Psoas muscle (tissue), 8 donors: Measurements from ENCODE around the gene RNF123. TPM values are rescaled to one million over a fixed set of nuclear protein-coding genes. Genes with fewer than 3 reads are reported as not detected.

Source experiments
- ATAC-seq, 4 donors: fragments of 200-7000 bp; cut with Tn5 transposase; one replicate each; pipeline ENCODE4 v1.9.1; 2020; ENCODE audit warnings: moderate library complexity in 3 of 4, mild to moderate bottlenecking in 2 of 4
- DNase-seq, 2 donors: peaks; one replicate each; pipeline ENCODE4 v3.0.0-alpha.2; 2020
- H3K27ac ChIP-seq: fragments of 200-600 bp; one replicate; pipeline ENCODE4 v1.8.0; 2022
- H3K27me3 ChIP-seq, 3 donors: fragments of 200-600 bp in 1 of 3; one replicate each; pipeline versions ENCODE4 v1.6.1 to v1.8.0; 2013 to 2022; ENCODE audit warnings: low read length in 2 of 3, mild to moderate bottlenecking in 2 of 3, moderate library complexity in 1 of 3; ENCODE audit not compliant: insufficient read depth in 3 of 3
- H3K36me3 ChIP-seq, 2 donors: fragments of 200-600 bp in 1 of 2; one replicate each; pipeline versions ENCODE4 v1.6.1 to v1.8.0; 2013 to 2022; ENCODE audit warnings: low read depth in 1 of 2, mild to moderate bottlenecking in 1 of 2, moderate library complexity in 1 of 2; ENCODE audit not compliant: insufficient read depth in 1 of 2
- H3K4me1 ChIP-seq: fragments of 200-600 bp; one replicate; pipeline ENCODE4 v1.8.0; 2022
- H3K4me3 ChIP-seq: fragments of 200-600 bp; one replicate; pipeline ENCODE4 v1.8.0; 2022; ENCODE audit warnings: mild to moderate bottlenecking
- H3K9me3 ChIP-seq: fragments of 200-600 bp; one replicate; pipeline ENCODE4 v1.8.0; 2022
- CTCF ChIP-seq: fragments of 200-600 bp; IDR thresholded peaks from one replicate; pipeline ENCODE4 v1.8.0; 2022; ENCODE audit warnings: antibody characterized with exemption
- WGBS, 3 donors: extraction: QIAGEN DNeasy Blood & Tissue Kit; methylation state at CpG; one replicate each; pipeline versions ENCODE4 v1.1.6 to v1.1.7; 2013; 5-methylcytosine and 5-hydroxymethylcytosine counted together
- intact Hi-C, 2 donors: fragments of 100-400 bp; cut with DNase I; formaldehyde crosslinking; loops; one replicate each; pipeline versions ENCODE4 v1.11.0 to v1.14.2; 2022
- polyA plus RNA-seq, 3 donors: library from polyadenylated mRNA; stranded (reverse); fragments of 200-250 nt; gene quantifications; one replicate each; pipeline ENCODE4 v1.2.3, GENCODE V29; 2013
- total RNA-seq, 4 donors: library from RNA; stranded (reverse); fragmentation: NEBNext Ultra II Directional in 2 of 4; extraction: Animal tissue kit (Norgen Biotek cat#: 25700) in 2 of 4; gene quantifications; one replicate each; pipeline versions ENCODE4 v1.2.1 to v1.2.4, GENCODE V29; 2021 to 2023
- donor health status: healthy with polysubstance abuse.
- donor health status: DM: no; HTN: no; CAD: no; lungs with moderate emphysema.
- donor health status: Bipolar disorder and iron deficiency.
- donor health status: healthy.
- donor health status: DM: yes; HTN: yes; CAD: no.
- donor health status: DM: no; HTN: no; CAD: no.
- donor health status: DM: no; HTN: no; CAD: no.
- donor health status: DM: yes; HTN: yes; CAD: no.

Gene RNF123
- total and polyA plus RNA-seq, 7 donors: 36.1 to 170 (median 105) TPM

DNA sequence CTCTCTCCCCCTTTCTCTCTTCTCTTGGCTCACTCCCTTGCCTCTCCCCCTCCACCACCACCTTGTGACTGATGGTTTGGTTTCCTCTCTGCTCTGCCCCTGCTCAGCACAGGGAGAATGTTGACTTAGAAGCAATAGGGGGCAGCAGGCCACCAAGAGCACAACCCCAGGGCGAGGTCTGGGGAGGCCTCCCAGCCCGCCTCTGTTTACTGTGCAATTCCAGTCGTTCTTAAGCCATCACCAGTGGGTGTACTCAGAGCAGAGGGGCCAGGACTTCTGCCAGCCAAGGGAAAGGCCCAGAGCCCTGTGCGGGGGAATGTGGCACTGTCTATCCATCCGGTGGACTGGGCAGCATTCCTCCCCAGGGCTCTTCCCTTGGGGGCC, 21.0 kb upstream of the RNF123 start:
- intact Hi-C loops: no loop called here
- Histone ChIP-seq H3K4me1 (peaks cover 5% of the 10 kb centered on the region), H3K9me3 (no peaks in the 10 kb centered on the region), H3K27ac (no peak overlapping the region), H3K27me3 (no peaks in the 10 kb centered on the region), H3K4me3 (no peak overlapping the region), H3K36me3 (no peaks in the 10 kb centered on the region)
- DNase-seq (no peak), ATAC-seq (no peak)
- WGBS, 3 donors: 33 to 53% (median 37%) methylated on average over 5 of the region's 5 CpGs
- no peak for TF ChIP-seq CTCF

DNA sequence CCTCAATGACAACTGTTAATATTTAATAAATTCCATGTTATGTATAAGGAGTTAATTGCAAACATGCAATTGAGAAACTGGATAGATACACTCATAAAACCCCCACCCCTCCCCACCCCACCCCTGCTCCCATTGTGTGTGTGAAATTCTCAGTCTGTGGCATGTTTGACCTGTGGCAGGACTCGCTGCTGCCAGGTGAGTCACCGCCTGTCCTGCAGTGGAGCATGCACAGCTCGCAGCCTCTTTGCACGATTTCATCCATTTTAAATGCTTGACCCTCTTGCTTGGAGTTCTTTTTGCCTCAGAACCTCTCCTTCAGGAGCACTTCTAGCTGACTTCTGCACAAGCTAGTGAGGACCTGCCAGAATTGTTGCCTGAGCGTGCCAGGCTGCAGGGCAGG, 20.5 kb upstream of the RNF123 start:
- Histone ChIP-seq H3K4me3 (no peak overlapping the region), H3K27ac (no peak overlapping the region), H3K4me1 (peaks cover 6% of the 10 kb centered on the region), H3K27me3 (no peaks in the 10 kb centered on the region), H3K9me3 (no peaks in the 10 kb centered on the region), H3K36me3 (no peaks in the 10 kb centered on the region)
- no peak for DNase-seq
- no peak for TF ChIP-seq CTCF
- intact Hi-C loops: no loop called here
- WGBS, 3 donors: 54 to 69% (median 56%) methylated on average over 5 of the region's 5 CpGs
- ATAC-seq: no peak

GRCh38 chr3:49669352-49669751, 20.0 kb upstream of the RNF123 start:
- Histone ChIP-seq H3K9me3 (no peaks in the 10 kb centered on the region), H3K27me3 (no peaks in the 10 kb centered on the region), H3K4me1 (peaks cover 6% of the 10 kb centered on the region), H3K27ac (no peak overlapping the region), H3K36me3 (no peaks in the 10 kb centered on the region), H3K4me3 (no peak overlapping the region)
- DNase-seq: no peak
- ATAC-seq: no peak
- intact Hi-C loops: no loop called here
- no peak for TF ChIP-seq CTCF
- 10 to 48% (median 30%) methylated on average over 3 of the region's 3 CpGs for WGBS, 3 donors

DNA sequence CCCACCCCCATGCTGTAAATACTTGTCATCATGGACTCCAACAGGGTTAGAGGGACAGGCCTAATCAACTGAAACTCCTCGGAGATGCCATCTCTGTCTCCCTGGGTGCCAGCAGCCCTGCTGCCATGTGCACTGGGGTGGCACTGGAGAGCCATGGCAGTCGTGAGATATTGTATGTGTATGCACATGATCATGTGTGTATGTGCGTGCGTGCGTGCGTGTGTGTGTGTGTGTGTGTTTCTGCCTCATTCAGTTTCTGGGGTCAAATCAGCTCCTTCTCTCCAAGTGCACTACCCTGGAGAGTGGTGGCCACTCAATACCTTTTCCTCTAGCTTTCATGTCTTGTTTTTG, 18.4 kb upstream of the RNF123 start:
- WGBS, 3 donors: 65 to 69% (median 68%) methylated on average over 6 of the region's 6 CpGs
- no peaks in the 10 kb centered on the region for H3K9me3 ChIP-seq
- DNase-seq (no peak), ATAC-seq (no peak)
- H3K27me3 ChIP-seq: no peaks in the 10 kb centered on the region
- no peak for TF ChIP-seq CTCF
- intact Hi-C loops: loop anchor here (1.0 to 2.0 kb wide), 2 partner anchors 130 to 132 kb away; no protein-coding TSS in a partner anchor
- H3K4me3 ChIP-seq: no peak overlapping the region
- H3K36me3 ChIP-seq: peaks cover under 1 to 7% of the 10 kb centered on the region in 2 donors
- H3K27ac ChIP-seq: no peak overlapping the region
- H3K4me1 ChIP-seq: peaks cover 15% of the 10 kb centered on the region
